Kidney (tissue), 14 donors: ENCODE data around the gene CEP164. TPM values are rescaled to one million over a fixed set of nuclear protein-coding genes. Genes with fewer than 3 reads are reported as not detected.

ENCODE experiments used
- DNase-seq, 5 donors: peaks; one replicate each; pipeline ENCODE4 v3.0.0-alpha.2; 2013 to 2020
- FAIRE-seq: peaks from 2 replicates; lab custom pipeline; 2012; peaks lifted over from hg19 to GRCh38; lab: Jason Lieb, UNC
- H3K27ac ChIP-seq, 2 donors: one replicate each; pipeline ENCODE4 v1.7.0; 2013; ENCODE audit warnings: low read depth in 2 of 2, low read length in 2 of 2, inconsistent platforms in 1 of 2
- H3K27me3 ChIP-seq: one replicate; pipeline ENCODE4 v1.7.1; 2013; ENCODE audit warnings: low read length, inconsistent platforms; ENCODE audit not compliant: control insufficient read depth, insufficient read depth
- H3K36me3 ChIP-seq, 3 donors: one replicate each; pipeline versions ENCODE4 v1.7.0 to v1.7.1; 2013; ENCODE audit warnings: low read length in 3 of 3, control low read depth in 1 of 3, inconsistent platforms in 1 of 3; ENCODE audit not compliant: insufficient read depth in 3 of 3, control insufficient read depth in 2 of 3
- H3K4me1 ChIP-seq, 3 donors: one replicate each; pipeline versions ENCODE4 v1.7.0 to v1.7.1; 2013; ENCODE audit warnings: low read length in 3 of 3, inconsistent platforms in 1 of 3, low read depth in 1 of 3; ENCODE audit not compliant: control insufficient read depth in 2 of 3, insufficient read depth in 2 of 3
- H3K4me3 ChIP-seq, 3 donors: one replicate each; pipeline versions ENCODE4 v1.7.0 to v1.8.1; 2013; ENCODE audit warnings: low read length in 3 of 3, control low read depth in 1 of 3, inconsistent platforms in 1 of 3
- H3K9ac ChIP-seq, 3 donors: one replicate each; pipeline versions ENCODE4 v1.7.0 to v1.7.1; 2013; ENCODE audit warnings: low read length in 3 of 3, control low read depth in 1 of 3, inconsistent platforms in 1 of 3
- H3K9me3 ChIP-seq, 3 donors: one replicate each; pipeline versions ENCODE4 v1.7.0 to v1.7.1; 2013; ENCODE audit warnings: low read length in 3 of 3, control low read depth in 1 of 3, inconsistent platforms in 1 of 3; ENCODE audit not compliant: control insufficient read depth in 2 of 3, insufficient read depth in 1 of 3
- intact Hi-C: fragments of 100-400 bp; cut with DNase I; formaldehyde crosslinking; loops from one replicate; pipeline ENCODE4 v1.11.1; 2022
- polyA plus RNA-seq: library from polyadenylated mRNA; stranded (reverse); fragments of 350-450 nt; fragmentation: Illumina TruSeq; extraction: RNeasy Lipid Tissue Mini Kit (QIAGEN cat#74804); gene quantifications from one replicate; pipeline ENCODE4 v1.2.3, GENCODE V29; 2014; ENCODE audit warnings: low read depth, low replicate concordance; ENCODE audit not compliant: insufficient read depth
- total RNA-seq: library from RNA; stranded (reverse); fragmentation: NEBNext Ultra II Directional; extraction: Animal tissue kit (Norgen Biotek cat#: 25700); gene quantifications from one replicate; pipeline ENCODE4 v1.2.1, GENCODE V29; 2021
- TF ChIP-seq, protein P1 (sequence below): IDR thresholded peaks from 3 replicates; pipeline ENCODE4 v1.5.1; 2012; ENCODE audit warnings: mild to moderate bottlenecking, moderate library complexity, borderline replicate concordance; ENCODE audit not compliant: insufficient read depth; ENCODE audit errors: extremely low read depth
- donor health status: control.
- donor health status: control.
- donor health status: control.
- donor health status: control.
- donor health status: control.
- donor health status: DM: yes; HTN: yes; CAD: no.
- donor health status: Normal renal cell carcinoma (clear cell type).

Gene CEP164
- total and polyA plus RNA-seq, 2 donors from 2014 or later: 7.9 to 30.7 TPM

DNA sequence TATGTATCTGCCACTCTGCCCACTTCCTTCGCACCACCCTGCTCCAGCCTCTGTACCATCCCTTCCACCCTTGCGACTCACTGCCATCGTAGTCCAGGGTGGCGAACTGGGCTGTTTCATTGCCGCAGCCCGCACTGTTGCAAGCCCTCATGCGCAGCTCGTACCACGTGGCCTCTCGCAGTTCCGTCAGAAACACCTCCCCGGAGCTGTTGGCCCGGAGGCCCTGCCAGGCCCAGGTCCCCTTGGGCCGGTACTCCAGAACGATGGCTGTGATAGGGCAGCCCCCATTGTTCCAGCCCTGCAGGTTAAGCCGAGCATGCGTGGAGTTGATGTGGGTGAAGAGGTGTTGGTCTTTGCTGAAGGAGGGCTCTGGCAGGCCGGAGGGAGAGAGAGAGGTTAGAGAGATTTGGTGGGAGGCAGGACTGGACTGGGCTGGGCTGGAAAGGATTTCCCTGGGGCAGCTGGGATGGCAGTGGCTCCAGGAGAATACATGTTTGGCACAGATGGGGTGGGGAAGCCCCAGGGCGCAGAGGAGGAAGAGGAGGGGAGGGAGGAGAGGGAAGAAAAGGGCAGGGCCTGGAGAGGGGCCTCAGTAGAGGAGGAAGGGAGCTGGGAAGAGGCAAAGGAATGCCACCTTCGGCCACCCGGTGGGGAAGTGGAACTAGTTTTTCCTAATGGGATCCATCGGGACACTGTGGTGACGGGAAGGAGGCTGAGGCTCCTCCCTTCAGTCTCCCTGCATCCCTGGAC lies 109.6 kb downstream of the CEP164 start:
- FAIRE-seq (no peak), DNase-seq (no peak)
- Histone ChIP-seq H3K4me3 (no peak overlapping the region), H3K9me3 (no peaks in the 10 kb centered on the region), H3K36me3 (peaks cover 3 to 7% (median 4%) of the 10 kb centered on the region in 3 donors), H3K27ac (no peak overlapping the region), H3K9ac (no peak overlapping the region), H3K27me3 (no peaks in the 10 kb centered on the region), H3K4me1 (no peaks in the 10 kb centered on the region)
- TF ChIP-seq, protein P1, sequence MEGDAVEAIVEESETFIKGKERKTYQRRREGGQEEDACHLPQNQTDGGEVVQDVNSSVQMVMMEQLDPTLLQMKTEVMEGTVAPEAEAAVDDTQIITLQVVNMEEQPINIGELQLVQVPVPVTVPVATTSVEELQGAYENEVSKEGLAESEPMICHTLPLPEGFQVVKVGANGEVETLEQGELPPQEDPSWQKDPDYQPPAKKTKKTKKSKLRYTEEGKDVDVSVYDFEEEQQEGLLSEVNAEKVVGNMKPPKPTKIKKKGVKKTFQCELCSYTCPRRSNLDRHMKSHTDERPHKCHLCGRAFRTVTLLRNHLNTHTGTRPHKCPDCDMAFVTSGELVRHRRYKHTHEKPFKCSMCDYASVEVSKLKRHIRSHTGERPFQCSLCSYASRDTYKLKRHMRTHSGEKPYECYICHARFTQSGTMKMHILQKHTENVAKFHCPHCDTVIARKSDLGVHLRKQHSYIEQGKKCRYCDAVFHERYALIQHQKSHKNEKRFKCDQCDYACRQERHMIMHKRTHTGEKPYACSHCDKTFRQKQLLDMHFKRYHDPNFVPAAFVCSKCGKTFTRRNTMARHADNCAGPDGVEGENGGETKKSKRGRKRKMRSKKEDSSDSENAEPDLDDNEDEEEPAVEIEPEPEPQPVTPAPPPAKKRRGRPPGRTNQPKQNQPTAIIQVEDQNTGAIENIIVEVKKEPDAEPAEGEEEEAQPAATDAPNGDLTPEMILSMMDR: no peak
- intact Hi-C loops: no loop called here

DNA sequence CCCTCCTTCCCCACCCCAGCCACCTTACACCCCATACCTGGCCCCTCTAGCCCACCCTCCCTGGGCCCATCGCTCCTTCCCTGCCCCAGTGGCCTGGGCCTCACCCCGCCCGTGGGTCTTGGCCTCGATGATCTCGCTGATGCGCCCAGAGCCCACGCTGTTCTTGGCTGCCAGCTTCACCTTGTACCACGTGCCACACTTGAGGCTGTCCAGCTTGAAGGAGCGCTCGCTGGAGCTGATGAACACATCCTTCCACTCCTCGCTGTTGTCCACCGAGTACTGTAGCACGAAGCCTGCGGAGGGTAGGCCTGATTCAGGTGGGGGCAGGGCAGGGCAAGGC lies 110.1 kb downstream of the CEP164 start:
- Histone ChIP-seq H3K4me1 (no peaks in the 10 kb centered on the region), H3K27me3 (no peaks in the 10 kb centered on the region), H3K9me3 (no peaks in the 10 kb centered on the region), H3K36me3 (peaks cover 3 to 7% (median 5%) of the 10 kb centered on the region in 3 donors), H3K27ac (no peak overlapping the region), H3K9ac (no peak overlapping the region), H3K4me3 (no peak overlapping the region)
- intact Hi-C loops: no loop called here
- FAIRE-seq (no peak), DNase-seq (no peak)
- TF ChIP-seq, protein P1: no peak

DNA sequence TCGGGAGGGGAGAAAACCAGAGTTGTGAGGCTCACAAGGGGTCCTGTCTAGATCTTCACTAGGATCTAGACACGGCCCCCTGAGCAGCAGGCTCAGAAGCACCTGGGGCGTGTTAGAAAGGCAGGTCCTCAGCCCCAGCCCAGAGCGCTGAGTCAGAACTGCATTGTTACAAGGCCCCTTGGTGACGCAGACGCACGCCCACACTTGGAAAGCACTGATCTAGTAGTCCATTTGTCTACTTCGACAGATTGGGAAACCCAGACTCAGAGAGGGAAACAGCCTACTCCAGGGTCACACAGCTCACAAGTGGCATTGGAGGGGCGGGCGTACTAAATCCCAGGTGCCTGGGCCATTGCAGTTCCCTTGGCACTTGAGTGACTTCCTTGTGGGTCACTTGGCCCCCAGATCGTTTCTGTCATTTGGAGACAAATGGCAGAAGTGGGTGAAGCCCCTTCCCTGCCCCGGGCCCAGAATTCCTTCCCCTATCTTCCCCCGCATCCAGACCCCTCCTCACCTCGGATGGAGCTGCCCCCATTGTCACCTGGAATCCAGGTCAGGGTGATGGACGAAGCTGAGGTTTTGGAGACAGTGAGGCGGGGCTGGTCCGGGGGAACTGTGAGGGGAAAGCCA lies 110.8 kb downstream of the CEP164 start:
- FAIRE-seq (no peak), DNase-seq (peak in 2 of 5 donors; percentile 29 to 33)
- H3K9me3 ChIP-seq: no peaks in the 10 kb centered on the region
- no peaks in the 10 kb centered on the region for H3K27me3 ChIP-seq
- no peak overlapping the region for H3K4me3 ChIP-seq
- TF ChIP-seq, protein P1: no peak
- H3K36me3 ChIP-seq: peaks cover 3 to 7% (median 5%) of the 10 kb centered on the region in 3 donors
- H3K27ac ChIP-seq: no peak overlapping the region
- intact Hi-C loops: no loop called here
- H3K4me1 ChIP-seq: no peaks in the 10 kb centered on the region
- no peak overlapping the region for H3K9ac ChIP-seq
